Myocyte (in vitro differentiated cells): ENCODE results near the gene PNPLA8. TPM values are rescaled to one million over a fixed set of nuclear protein-coding genes. Genes with fewer than 3 reads are reported as not detected.
"Not testable (repeated sequence)": the region's sequence is repeated elsewhere in the genome, so short reads cannot be mapped to it uniquely, and the experiment has no call there.

Experiments
- DNase-seq: peaks from one replicate; pipeline ENCODE4 v3.0.0-alpha.2; 2012; ENCODE audit warnings: low read depth
- polyA plus RNA-seq: library from polyadenylated mRNA; unstranded; fragments of >200 nt; gene quantifications from one replicate; pipeline ENCODE4 v1.2.1, GENCODE V29; 2012; ENCODE audit warnings: missing spikeins
- total RNA-seq: library from RNA; depleted of rRNA; stranded (reverse); fragments of >200 nt; gene quantifications from 2 replicates; pipeline ENCODE4 v1.2.3, GENCODE V29; 2014

Gene PNPLA8
- total RNA-seq: 50.1 and 58.5 TPM in 2 replicates
- polyA plus RNA-seq: 14.8 TPM

- DNase-seq: peak; percentile 100
Observed at GRCh38 chr7:108525985-108526767, at the start of gene PNPLA8. Gene PNPLA8 (minus strand): TSS chr7:108526135. CDS start chr7:108515491, 10,644 bp downstream.

- DNase-seq: no peak
Observed at GRCh38 chr7:108575156-108575555, 49.2 kb upstream of the PNPLA8 start.

- no peak for DNase-seq
Observed at GRCh38 chr7:108572480-108572879, 46.5 kb upstream of the PNPLA8 start.

- DNase-seq: peak; percentile 52
Observed at GRCh38 chr7:108570146-108570755, 44.3 kb upstream of the PNPLA8 start.

- DNase-seq: peak; percentile 100
Observed at GRCh38 chr7:108569381-108570145, 43.6 kb upstream of the PNPLA8 start, which contains the start of the genes DNAJB9 and THAP5. Gene DNAJB9 (plus strand): TSS chr7:108569874. CDS start chr7:108571727, 1,853 bp downstream. Gene THAP5 (minus strand): TSS chr7:108569706. CDS start chr7:108569569, 137 bp downstream.

- DNase-seq: no peak
Observed at GRCh38 chr7:108568801-108569380, 43.0 kb upstream of the PNPLA8 start.

GRCh38 chr7:108565987-108566386 is 40.1 kb upstream of the PNPLA8 start:
- DNase-seq: no peak

- DNase-seq: peak; percentile 76
Observed at GRCh38 chr7:108561047-108561619, 35.2 kb upstream of the PNPLA8 start.

- no peak for DNase-seq
Observed at GRCh38 chr7:108559253-108559652, 33.3 kb upstream of the PNPLA8 start.

GRCh38 chr7:108557617-108558016 is 31.7 kb upstream of the PNPLA8 start:
- DNase-seq: no peak

- no peak for DNase-seq
Observed at GRCh38 chr7:108557191-108557590, 31.3 kb upstream of the PNPLA8 start.

GRCh38 chr7:108556665-108557064 is 30.7 kb upstream of the PNPLA8 start:
- DNase-seq: not testable (repeated sequence)

GRCh38 chr7:108548141-108548896 is 22.4 kb upstream of the PNPLA8 start:
- not testable (repeated sequence) for DNase-seq

GRCh38 chr7:108541478-108541877 is 15.5 kb upstream of the PNPLA8 start:
- DNase-seq: no peak

- DNase-seq: not testable (repeated sequence)
Observed at GRCh38 chr7:108538685-108539084, 12.8 kb upstream of the PNPLA8 start.

GRCh38 chr7:108538236-108538635 is 12.3 kb upstream of the PNPLA8 start:
- peak; percentile 77 for DNase-seq

- no peak for DNase-seq
Observed at GRCh38 chr7:108537229-108537628, 11.3 kb upstream of the PNPLA8 start.

- DNase-seq: no peak
Observed at GRCh38 chr7:108535744-108536143, 9.8 kb upstream of the PNPLA8 start.

- no peak for DNase-seq
Observed at GRCh38 chr7:108535257-108535656, 9.3 kb upstream of the PNPLA8 start.

- no peak for DNase-seq
Observed at GRCh38 chr7:108533712-108534111, 7.8 kb upstream of the PNPLA8 start.
